LNCaP clone FGC (cell line): Measurements from ENCODE around the gene LYST.

Source experiments
- DNase-seq: peaks from one replicate; pipeline ENCODE4 v3.0.0-alpha.2; 2011; ENCODE audit warnings: low read depth
- H3K4me3 ChIP-seq: 2 replicates; pipeline ENCODE4 v1.5.1; 2011; ENCODE audit warnings: mild to moderate bottlenecking, low read depth, low read length, control low read depth
- TF ChIP-seq, protein P1 (sequence below): IDR thresholded peaks from 2 replicates; pipeline ENCODE4 v1.5.1; 2012; ENCODE audit warnings: mild to moderate bottlenecking; ENCODE audit not compliant: control insufficient read depth, insufficient read depth; ENCODE audit errors: extremely low read depth

Gene LYST

DNA sequence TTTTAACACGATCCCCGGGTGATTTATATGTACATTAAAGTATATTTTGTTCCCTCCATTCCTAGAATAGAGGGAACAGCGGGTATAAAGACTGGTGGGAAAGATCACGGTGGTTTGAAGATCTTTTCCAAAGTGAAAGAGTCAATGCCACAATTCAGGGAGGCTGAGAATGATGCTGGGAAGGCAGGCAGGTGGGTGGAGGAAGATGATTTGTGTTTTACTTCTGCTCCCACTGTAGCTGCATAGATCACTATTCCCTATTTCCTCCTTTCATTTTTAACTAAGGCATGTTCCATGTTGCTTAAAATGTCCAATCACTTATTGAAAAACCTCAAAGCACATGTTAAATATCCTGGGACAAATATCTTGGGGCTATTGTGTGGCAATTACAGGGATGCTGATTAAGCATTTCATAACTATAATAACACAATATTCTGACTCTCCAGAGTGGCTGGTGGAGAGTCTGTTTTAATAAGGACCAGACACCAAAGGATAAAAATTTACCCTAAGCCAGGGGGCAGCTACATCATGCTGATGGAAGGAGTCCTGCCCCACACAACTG lies 8.4 kb upstream of the LYST start:
- DNase-seq: no peak
- H3K4me3 ChIP-seq: no peak overlapping the region
- TF ChIP-seq, protein P1, sequence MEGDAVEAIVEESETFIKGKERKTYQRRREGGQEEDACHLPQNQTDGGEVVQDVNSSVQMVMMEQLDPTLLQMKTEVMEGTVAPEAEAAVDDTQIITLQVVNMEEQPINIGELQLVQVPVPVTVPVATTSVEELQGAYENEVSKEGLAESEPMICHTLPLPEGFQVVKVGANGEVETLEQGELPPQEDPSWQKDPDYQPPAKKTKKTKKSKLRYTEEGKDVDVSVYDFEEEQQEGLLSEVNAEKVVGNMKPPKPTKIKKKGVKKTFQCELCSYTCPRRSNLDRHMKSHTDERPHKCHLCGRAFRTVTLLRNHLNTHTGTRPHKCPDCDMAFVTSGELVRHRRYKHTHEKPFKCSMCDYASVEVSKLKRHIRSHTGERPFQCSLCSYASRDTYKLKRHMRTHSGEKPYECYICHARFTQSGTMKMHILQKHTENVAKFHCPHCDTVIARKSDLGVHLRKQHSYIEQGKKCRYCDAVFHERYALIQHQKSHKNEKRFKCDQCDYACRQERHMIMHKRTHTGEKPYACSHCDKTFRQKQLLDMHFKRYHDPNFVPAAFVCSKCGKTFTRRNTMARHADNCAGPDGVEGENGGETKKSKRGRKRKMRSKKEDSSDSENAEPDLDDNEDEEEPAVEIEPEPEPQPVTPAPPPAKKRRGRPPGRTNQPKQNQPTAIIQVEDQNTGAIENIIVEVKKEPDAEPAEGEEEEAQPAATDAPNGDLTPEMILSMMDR: no peak

DNA sequence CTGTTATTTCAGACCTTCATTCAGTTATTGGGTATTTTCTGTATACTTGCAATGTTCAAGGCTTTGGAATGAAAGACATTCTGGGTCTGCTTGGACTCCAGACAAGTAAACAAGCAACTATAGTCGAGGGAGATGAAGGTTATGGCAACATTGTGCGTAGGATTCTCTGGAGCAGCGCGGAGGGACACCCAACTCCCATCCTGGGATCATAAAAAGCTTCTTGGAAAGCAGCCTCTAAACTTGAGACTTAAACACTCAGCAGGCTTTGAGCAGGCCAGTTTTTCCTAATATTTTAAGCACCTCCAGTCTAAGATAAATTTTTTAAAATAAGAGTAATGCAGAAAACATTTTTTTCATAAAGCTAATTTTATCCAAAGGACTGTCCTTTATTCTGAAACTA lies 7.6 kb upstream of the LYST start:
- TF ChIP-seq, protein P1: no peak
- DNase-seq: no peak

DNA sequence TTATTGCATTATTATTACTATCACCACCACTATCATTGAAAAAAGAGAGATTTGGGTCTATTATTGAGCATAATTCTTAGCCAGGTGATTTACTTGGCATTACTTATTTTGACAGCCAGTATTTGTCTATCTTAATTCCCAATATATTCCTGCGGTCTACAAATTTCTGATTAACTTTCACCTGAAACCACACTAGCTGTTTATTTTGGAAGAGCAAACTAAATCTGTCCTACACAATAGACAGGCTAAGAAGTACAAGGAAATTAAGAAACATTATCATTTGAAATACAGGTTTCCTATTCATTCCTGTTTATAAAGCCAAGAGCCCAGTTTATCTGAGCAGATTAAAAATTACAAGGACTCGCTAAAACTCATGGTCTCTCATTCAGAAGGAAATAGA lies 6.9 kb upstream of the LYST start:
- no peak overlapping the region for H3K4me3 ChIP-seq
- TF ChIP-seq, protein P1: no peak
- no peak for DNase-seq

More for the DNA sequence above, 7.6 kb upstream of the LYST start:
- no peak overlapping the region for H3K4me3 ChIP-seq

DNA sequence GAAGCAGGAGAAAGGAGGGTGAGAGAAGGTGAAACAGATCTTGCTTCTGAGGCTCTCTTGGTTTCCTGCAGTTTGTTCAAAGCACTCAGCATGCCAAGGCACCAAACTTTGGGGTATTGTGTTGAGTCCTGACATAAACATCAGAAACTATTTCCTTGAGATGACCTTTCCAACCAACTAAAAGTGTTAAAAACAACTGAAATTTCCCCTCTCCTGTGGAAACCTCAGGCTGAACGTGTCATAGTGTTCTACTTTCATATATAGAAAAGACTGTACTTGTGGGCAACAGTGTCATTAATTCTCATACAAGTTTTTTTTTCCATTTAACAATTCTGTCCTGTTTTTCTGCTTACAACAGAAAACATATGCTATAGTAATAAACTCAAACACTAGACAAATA lies 6.3 kb upstream of the LYST start:
- H3K4me3 ChIP-seq: no peak overlapping the region
- TF ChIP-seq, protein P1: no peak
- DNase-seq: no peak

DNA sequence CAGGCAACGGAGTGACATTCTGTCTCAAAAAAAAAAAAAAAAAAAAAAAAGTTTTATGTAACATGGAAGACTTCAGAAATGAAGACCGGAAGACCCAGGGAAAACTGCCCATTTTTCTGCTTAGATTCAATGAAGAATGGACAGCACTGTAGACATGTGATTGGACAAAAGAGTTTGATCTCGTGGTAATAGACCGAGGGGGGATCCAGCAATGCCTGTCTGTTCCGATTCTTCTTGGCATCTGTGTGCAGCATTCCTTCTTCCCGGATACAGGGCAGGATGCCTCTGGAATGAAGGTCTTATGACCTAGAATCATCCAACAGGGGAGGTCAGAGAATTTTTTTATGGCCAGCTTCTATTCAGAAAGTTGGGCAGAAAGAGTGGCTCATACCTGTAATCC lies 5.6 kb upstream of the LYST start:
- TF ChIP-seq, protein P1: no peak
- no peak for DNase-seq
- no peak overlapping the region for H3K4me3 ChIP-seq

DNA sequence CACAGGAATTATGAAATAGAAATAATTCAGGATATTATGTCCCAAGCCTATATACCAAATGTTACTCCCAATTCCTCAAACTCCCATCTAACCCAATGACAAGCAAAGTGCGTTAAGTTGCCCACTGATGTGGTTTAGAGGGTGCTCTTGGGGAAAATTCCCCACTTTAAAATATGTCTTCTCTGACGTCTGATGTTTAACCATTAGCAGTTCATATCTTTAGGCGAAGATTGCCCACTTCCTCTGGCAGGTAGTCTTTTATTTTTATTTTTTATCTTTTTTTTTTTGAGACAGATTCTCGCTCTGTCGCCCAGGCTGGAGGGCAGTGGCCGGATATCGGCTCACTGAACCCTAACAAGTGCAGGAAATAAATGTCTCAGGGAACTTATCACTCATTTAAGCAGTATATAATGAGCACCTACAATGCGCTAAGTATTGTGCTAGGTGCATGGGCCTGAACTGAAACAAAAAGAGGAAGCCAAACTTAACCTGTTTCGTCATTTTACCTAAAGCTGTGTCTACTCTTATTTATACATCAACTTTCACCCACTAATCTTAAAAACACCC lies 1.3 kb upstream of the LYST start:
- TF ChIP-seq, protein P1: no peak
- DNase-seq: no peak
- peak overlapping the region; percentile 63 for H3K4me3 ChIP-seq

DNA sequence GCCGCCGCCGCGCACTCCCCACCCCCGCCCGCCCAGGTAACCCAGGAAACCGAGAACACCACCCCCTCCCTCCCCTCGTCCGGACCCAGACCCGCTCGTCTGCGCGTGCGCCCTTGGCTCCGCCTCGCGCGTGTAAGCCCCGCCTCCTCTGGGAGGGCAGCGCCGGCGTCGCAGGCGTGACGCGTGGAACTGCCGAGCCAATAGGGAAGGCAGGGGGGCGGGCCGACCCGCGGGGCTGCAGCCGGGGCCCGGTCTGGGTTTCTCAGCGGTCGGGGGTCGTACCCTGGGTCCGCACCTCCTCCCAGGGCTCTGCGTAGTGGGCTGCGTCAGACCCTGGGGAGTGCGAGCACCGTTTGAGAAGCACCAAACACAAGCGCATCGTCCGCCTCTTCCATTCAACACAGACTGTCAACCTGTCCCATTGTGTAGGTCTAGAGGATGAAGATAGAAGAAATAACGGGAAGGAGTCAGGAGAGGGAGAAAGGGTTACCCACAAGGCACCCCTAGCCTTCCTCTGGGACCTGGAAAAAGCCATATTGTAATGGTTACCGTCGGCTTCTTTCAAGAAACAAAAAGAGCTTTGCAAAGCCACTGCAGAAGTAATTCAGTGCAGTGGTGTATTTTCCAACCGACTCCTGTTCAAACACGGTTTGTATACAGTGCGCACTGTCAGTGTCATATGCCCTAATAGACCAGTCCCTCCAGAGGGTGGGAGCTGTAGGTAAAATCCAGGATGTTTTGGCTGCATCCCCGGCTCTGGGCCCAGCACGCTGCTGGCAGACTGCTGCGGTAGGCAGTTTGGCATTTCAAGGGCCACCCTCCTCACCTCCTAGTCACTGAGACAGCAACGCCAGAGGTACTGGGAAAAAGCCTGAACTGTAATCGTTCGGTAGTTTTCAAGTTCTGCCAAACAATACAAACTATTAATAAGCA lies 473 bp upstream of the LYST start:
- H3K4me3 ChIP-seq: peak overlapping the region; percentile 63
- DNase-seq: peak; percentile 63
- TF ChIP-seq, protein P1: no peak
